ENCODE measurements around the gene HYAL4.
"Not testable (repeated sequence)": the region's sequence is repeated elsewhere in the genome, so short reads cannot be mapped to it uniquely, and the experiment has no call there.

HYAL4 gene

DNA sequence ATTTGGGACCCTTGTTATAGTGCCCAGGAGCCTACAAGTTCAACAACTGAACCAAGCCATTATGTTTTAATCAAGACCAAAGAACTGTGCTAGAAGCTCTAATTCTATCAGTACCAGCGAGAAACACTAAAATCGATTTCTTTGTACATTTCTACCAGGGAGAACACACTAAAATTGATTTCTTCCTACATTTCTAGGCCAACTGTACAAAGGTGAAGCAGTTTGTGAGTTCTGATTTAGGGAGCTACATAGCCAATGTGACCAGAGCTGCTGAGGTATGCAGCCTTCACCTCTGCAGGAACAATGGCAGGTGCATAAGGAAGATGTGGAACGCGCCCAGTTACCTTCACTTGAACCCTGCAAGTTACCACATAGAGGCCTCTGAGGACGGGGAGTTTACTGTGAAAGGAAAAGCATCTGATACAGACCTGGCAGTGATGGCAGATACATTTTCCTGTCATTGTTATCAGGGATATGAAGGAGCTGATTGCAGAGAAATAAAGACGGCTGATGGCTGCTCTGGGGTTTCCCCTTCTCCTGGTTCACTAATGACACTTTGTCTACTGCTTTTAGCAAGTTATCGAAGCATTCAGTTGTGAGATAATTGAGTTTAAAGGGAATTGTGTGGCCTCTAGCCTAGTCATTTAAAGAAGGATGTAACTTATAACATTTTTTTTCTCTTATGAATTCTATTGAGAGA lies 31.7 kb downstream of the HYAL4 start:
- DNase-seq (ENCODE audit: low read depth) = no peak
- TF ChIP-seq, protein P1, sequence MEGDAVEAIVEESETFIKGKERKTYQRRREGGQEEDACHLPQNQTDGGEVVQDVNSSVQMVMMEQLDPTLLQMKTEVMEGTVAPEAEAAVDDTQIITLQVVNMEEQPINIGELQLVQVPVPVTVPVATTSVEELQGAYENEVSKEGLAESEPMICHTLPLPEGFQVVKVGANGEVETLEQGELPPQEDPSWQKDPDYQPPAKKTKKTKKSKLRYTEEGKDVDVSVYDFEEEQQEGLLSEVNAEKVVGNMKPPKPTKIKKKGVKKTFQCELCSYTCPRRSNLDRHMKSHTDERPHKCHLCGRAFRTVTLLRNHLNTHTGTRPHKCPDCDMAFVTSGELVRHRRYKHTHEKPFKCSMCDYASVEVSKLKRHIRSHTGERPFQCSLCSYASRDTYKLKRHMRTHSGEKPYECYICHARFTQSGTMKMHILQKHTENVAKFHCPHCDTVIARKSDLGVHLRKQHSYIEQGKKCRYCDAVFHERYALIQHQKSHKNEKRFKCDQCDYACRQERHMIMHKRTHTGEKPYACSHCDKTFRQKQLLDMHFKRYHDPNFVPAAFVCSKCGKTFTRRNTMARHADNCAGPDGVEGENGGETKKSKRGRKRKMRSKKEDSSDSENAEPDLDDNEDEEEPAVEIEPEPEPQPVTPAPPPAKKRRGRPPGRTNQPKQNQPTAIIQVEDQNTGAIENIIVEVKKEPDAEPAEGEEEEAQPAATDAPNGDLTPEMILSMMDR (conservative IDR thresholded peaks at IDR 0.05; ENCODE audit: low read depth, low read length) = no peak

DNA sequence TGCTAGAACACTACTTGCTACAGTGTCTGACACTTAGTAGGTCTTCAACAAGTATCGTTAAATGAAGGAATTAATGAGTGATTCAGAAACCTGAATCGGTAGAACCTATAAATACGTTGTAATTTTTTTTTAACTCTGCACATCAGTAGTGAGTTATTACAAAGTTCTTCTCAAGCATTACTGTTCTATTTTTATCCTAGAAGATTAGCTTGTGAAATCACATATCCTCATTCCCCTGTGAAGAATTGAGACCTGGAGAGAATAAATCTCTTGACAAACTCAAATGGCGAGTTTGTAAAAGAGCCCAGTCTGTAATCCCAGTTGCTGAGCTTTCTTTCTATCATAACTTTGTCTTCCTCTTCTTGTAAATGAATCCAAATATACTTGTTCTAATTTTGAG lies 34.7 kb downstream of the HYAL4 start:
- TF ChIP-seq, protein P1 (conservative IDR thresholded peaks at IDR 0.05; ENCODE audit: low read depth, low read length) = no peak
- DNase-seq (ENCODE audit: low read depth) = no peak
- H3K4me3 ChIP-seq (ENCODE audit: low read depth, low read length) = no peak overlapping the region

More for the DNA sequence above, 31.7 kb downstream of the HYAL4 start:
- no peak overlapping the region for H3K4me3 ChIP-seq (ENCODE audit: low read depth, low read length)

DNA sequence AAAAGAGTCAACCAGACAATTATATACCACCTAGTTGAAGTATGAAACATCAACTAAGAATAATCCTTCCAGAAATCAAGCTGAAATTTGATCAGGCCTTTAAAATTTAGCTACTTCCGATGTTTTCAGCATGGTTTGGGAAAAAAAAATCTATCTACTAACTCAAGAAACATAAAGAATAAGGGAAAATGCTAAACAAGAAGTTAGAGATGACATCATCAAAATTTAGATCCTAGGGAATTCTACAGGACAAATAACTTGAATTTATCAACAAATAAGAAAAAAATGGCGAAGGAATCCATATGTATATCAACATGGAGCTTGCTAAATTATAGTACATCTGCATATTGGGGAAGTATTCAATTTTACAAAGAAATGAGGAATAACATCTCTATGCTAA lies 36.3 kb downstream of the HYAL4 start:
- TF ChIP-seq, protein P1 (conservative IDR thresholded peaks at IDR 0.05; ENCODE audit: low read depth, low read length) = no peak
- DNase-seq (ENCODE audit: low read depth) = no peak
- H3K4me3 ChIP-seq (ENCODE audit: low read depth, low read length) = no peak overlapping the region

DNA sequence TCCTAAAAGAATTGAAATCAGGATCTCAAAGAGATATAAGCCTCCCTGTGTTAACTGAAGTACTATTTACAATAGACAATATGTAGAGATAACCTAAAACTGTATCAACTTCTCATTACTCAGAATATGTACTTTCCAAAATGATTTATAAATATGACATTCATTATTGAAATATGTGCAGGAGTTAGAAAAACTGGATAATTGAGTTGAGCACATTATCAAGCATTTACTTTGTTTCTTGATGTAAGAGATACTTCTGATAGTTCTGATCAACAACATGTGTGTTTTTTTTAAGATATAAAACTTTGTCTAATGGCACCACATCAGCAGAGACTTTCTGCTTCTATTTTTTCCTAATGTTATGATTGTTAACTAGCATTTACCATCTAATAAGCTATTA lies 38.2 kb downstream of the HYAL4 start:
- DNase-seq (ENCODE audit: low read depth) = no peak
- no peak overlapping the region for H3K4me3 ChIP-seq (ENCODE audit: low read depth, low read length)
- TF ChIP-seq, protein P1 (conservative IDR thresholded peaks at IDR 0.05; ENCODE audit: low read depth, low read length) = no peak

DNA sequence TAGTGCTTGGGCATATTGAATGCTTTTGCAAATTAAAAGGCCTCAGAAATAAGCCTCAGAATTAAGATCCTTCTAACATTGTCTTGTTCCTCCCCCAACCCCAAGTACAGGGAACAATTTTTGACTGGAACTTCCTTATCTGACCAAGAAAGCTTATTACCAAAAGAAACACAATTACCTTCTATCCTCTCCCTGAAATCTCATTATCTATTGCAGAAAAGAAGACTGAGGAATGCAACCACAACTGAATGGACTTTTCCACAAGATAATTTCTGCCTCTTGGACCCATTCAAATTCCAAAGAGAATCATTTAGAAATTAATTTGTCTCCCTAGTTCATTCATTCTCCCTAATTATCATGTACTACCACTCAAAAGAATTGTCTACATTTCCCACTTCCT lies 43.2 kb downstream of the HYAL4 start:
- no peak for DNase-seq (ENCODE audit: low read depth)
- H3K4me3 ChIP-seq (ENCODE audit: low read depth, low read length) = no peak overlapping the region
- TF ChIP-seq, protein P1 (conservative IDR thresholded peaks at IDR 0.05; ENCODE audit: low read depth, low read length) = no peak

DNA sequence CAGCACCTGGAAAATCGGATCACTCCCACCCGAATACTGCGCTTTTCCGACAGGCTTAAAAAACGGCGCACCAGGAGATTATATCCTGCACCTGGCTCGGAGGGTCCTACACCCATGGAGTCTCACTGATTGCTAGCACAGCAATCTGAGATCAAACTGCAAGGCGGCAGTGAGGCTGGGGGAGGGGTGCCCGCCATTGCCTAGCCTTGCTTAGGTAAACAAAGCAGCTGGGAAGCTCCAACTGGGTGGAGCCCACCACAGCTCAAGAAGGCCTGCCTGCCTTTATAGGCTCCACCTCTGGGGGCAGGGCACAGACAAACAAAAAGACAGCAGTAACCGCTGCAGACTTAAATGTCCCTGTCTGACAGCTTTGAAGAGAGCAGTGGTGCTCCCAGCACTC lies 49.8 kb downstream of the HYAL4 start:
- DNase-seq (ENCODE audit: low read depth) = not testable (repeated sequence)

DNA sequence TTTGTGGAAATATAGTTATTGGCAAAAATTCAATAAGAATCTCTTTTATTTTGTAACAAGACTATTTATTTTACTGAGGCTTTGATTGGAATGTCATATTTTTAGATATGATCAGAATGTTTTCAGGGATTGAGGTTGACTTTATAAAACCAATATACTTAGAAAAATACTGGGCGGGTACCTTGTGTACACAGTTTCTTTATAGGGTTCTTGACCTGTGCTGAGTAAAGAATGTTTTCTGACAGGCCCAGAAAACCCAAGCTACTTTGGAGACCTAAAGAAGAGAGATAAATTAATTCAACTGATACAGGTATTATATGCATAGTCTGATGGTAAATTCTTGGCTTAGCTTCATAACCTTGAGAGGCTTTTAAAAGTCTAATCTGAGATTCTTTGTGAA lies 56.1 kb downstream of the HYAL4 start:
- TF ChIP-seq, protein P1 (conservative IDR thresholded peaks at IDR 0.05; ENCODE audit: low read depth, low read length) = no peak
- H3K4me3 ChIP-seq (ENCODE audit: low read depth, low read length) = no peak overlapping the region
- no peak for DNase-seq (ENCODE audit: low read depth)

More for the DNA sequence above, 49.8 kb downstream of the HYAL4 start:
- not testable (repeated sequence) for H3K4me3 ChIP-seq (ENCODE audit: low read depth, low read length)

Measured in choroid plexus epithelial cell (primary cell).